AG04449 (cell line): ENCODE measurements around the gene MYLK4.

Experiments
- CTCF ChIA-PET: fragments of 350-600 bp; formaldehyde crosslinking; extraction: SDS; loops from one replicate; lab custom pipeline; 2021; ENCODE audit warnings: antibody characterized with exemption; lab: Yijun Ruan, JAX
- POLR2A ChIA-PET: fragments of 400-600, 350-600 bp; formaldehyde crosslinking; extraction: SDS; loops from one replicate; lab custom pipeline; 2020; ENCODE audit warnings: antibody characterized with exemption, inconsistent platforms; lab: Yijun Ruan, JAX
- DNase-seq: peaks from one replicate; pipeline ENCODE4 v3.0.0-alpha.2; 2010; ENCODE audit warnings: low read depth, low spot score
- H3K4me3 ChIP-seq: 2 replicates; pipeline ENCODE4 v1.5.1; 2011; ENCODE audit warnings: low read depth, mild to moderate bottlenecking, control low read depth, low read length
- TF ChIP-seq, protein P1 (sequence below): IDR thresholded peaks from one replicate; pipeline ENCODE4 v1.5.1; 2011; ENCODE audit warnings: mild to moderate bottlenecking, moderate library complexity, low read length, control low read depth, inconsistent platforms; ENCODE audit not compliant: insufficient read depth; ENCODE audit errors: missing control alignments

MYLK4 gene

GRCh38 chr6:2708456-2708855, 42.3 kb downstream of the MYLK4 start:
- CTCF ChIA-PET, result interaction anchor here (1.9 kb wide), 1 partner anchor 42 kb away, joined by 5 read pairs; the partner anchor contains the start of gene MYLK4
- POLR2A ChIA-PET, result no interaction called here
- TF ChIP-seq, protein P1, sequence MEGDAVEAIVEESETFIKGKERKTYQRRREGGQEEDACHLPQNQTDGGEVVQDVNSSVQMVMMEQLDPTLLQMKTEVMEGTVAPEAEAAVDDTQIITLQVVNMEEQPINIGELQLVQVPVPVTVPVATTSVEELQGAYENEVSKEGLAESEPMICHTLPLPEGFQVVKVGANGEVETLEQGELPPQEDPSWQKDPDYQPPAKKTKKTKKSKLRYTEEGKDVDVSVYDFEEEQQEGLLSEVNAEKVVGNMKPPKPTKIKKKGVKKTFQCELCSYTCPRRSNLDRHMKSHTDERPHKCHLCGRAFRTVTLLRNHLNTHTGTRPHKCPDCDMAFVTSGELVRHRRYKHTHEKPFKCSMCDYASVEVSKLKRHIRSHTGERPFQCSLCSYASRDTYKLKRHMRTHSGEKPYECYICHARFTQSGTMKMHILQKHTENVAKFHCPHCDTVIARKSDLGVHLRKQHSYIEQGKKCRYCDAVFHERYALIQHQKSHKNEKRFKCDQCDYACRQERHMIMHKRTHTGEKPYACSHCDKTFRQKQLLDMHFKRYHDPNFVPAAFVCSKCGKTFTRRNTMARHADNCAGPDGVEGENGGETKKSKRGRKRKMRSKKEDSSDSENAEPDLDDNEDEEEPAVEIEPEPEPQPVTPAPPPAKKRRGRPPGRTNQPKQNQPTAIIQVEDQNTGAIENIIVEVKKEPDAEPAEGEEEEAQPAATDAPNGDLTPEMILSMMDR, result no peak
- H3K4me3 ChIP-seq, result no peak overlapping the region
- no peak for DNase-seq

GRCh38 chr6:2706558-2706957, 44.2 kb downstream of the MYLK4 start:
- DNase-seq, result no peak
- TF ChIP-seq, protein P1, result no peak
- H3K4me3 ChIP-seq, result no peak overlapping the region
- CTCF ChIA-PET, result no interaction called here
- POLR2A ChIA-PET, result no interaction called here

GRCh38 chr6:2705256-2705655, 45.5 kb downstream of the MYLK4 start:
- no peak for DNase-seq
- TF ChIP-seq, protein P1, result no peak
- H3K4me3 ChIP-seq, result no peak overlapping the region
- ChIA-PET POLR2A (no interaction called here), CTCF (interaction anchor here (1.2 kb wide), 1 partner anchor 1109 kb away, joined by 3 read pairs; no protein-coding TSS in a partner anchor)

DNA sequence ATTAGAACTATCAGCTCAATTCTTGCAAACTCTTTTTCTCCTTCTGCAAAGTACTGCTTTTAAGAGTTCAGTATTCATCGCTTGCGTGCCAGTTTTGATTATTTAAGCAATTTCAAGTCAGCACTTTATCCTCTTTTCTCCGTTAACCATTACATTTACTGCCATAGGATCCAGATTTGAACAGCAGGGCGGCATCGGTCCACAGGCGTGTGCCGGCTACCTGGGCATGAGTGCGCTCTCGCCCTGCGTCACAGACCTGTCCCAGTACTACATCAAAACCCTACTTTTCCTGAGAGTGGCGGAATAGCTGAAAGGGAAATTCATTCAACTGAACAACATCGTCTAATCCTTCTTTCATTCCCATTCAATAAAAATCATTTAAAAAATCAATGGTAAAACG, 53.4 kb downstream of the MYLK4 start:
- TF ChIP-seq, protein P1, result no peak
- POLR2A ChIA-PET, result no interaction called here
- CTCF ChIA-PET, result interaction anchor here (5.0 kb wide), 1 partner anchor 1102 kb away, joined by 53 read pairs; no protein-coding TSS in a partner anchor
- DNase-seq, result no peak
- H3K4me3 ChIP-seq, result no peak overlapping the region

- no peak overlapping the region for H3K4me3 ChIP-seq
- ChIA-PET POLR2A (no interaction called here), CTCF (interaction anchor here (1.0 to 5.0 kb wide), 9 partner anchors 9 to 1100 kb away, joined by 3 to 53 read pairs (median 5); partner anchors contain the start of gene MYLK4)
- no peak for DNase-seq
- TF ChIP-seq, protein P1, result no peak
These were observed 55.1 kb downstream of the MYLK4 start for GRCh38 chr6:2695454-2696095.

- no peak overlapping the region for H3K4me3 ChIP-seq
- POLR2A ChIA-PET, result no interaction called here
- TF ChIP-seq, protein P1, result no peak
- CTCF ChIA-PET, result interaction anchor here (1.2 to 5.0 kb wide), 4 partner anchors 10 to 1098 kb away, joined by 3 to 53 read pairs (median 3); no protein-coding TSS in a partner anchor
- no peak for DNase-seq
These were observed 57.5 kb downstream of the MYLK4 start for GRCh38 chr6:2693231-2693630.
